Breast epithelium (tissue), 3 donors: ENCODE data around the gene GNAI3.

Source experiments
- POLR2AphosphoS5 ChIP-seq, 3 donors: sonication (generic); formaldehyde crosslinking; IDR thresholded peaks; one replicate each; pipeline ENCODE4 v1.6.1; 2017; ENCODE audit warnings: antibody characterized with exemption in 3 of 3
- TF ChIP-seq, protein P1 (sequence below), 3 donors: fragments of 450-650 bp; IDR thresholded peaks; one replicate each; pipeline ENCODE4 v1.5.1; 2016 to 2017; ENCODE audit warnings: antibody characterized with exemption in 3 of 3, mild to moderate bottlenecking in 3 of 3, moderate library complexity in 3 of 3

DNA sequence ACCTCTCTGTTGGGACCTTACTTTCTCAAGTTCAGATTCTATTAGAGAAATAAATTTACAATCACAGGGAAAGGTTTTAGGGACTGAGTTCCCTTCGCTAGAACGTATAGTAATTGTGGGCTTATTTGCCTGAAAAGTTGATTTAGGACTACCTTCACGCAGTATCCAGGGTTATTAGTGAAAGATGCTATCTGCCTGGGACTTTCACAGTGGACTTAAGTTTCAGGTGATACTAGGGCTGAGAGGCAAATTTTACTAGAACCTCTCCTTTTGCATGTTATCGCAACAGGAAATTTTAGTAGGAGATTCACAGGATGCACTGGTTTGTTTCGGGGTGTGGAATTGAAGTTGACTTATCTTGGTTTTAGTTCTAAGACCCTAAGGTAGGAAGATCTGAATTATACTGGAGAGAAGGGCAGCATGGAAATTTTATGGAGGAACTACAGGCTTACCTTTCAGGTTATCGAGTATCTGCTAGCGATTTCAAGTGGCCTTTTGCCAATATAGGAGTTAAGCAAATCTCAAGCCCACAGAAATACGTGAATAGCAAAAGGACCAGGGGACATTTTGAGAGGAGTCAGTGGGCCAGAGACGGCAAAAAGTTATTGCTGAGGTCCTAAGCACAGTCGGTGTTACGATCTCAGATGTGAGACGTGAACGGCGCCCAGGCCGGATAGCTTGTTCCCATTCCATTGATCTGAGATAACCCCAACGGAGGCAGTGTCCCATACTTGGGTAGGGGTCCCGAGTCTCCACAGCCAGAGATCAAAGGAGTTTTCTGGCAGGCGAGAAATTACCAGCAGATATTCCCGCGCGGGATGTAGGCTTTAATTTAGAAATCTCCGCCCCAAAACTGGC, 723 bp upstream of the GNAI3 start:
- TF ChIP-seq POLR2AphosphoS5 (IDR thresholded peaks at IDR 0.05), result no peak
- TF ChIP-seq, protein P1, sequence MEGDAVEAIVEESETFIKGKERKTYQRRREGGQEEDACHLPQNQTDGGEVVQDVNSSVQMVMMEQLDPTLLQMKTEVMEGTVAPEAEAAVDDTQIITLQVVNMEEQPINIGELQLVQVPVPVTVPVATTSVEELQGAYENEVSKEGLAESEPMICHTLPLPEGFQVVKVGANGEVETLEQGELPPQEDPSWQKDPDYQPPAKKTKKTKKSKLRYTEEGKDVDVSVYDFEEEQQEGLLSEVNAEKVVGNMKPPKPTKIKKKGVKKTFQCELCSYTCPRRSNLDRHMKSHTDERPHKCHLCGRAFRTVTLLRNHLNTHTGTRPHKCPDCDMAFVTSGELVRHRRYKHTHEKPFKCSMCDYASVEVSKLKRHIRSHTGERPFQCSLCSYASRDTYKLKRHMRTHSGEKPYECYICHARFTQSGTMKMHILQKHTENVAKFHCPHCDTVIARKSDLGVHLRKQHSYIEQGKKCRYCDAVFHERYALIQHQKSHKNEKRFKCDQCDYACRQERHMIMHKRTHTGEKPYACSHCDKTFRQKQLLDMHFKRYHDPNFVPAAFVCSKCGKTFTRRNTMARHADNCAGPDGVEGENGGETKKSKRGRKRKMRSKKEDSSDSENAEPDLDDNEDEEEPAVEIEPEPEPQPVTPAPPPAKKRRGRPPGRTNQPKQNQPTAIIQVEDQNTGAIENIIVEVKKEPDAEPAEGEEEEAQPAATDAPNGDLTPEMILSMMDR (IDR thresholded peaks at IDR 0.05), result no peak
